Upper lobe of left lung (tissue), 6 donors: ENCODE results near the gene HSD11B2. TPM values are rescaled to one million over a fixed set of nuclear protein-coding genes. Genes with fewer than 3 reads are reported as not detected.

Experiments
- ATAC-seq, 2 donors: fragments of 200-7000 bp; cut with Tn5 transposase; one replicate each; pipeline ENCODE4 v1.9.1; 2022; ENCODE audit warnings: mild to moderate bottlenecking in 2 of 2, moderate library complexity in 2 of 2; ENCODE audit not compliant: low FRiP score in 2 of 2
- DNase-seq, 2 donors: peaks; one replicate each; pipeline ENCODE4 v3.0.0-alpha.2; 2019 to 2020
- H3K27ac ChIP-seq, 4 donors: fragments of 200-600 bp; sonication (generic); one replicate each; pipeline ENCODE4 v1.5.1; 2016 to 2019
- H3K27me3 ChIP-seq, 4 donors: fragments of 200-600 bp; sonication (generic); one replicate each; pipeline ENCODE4 v1.5.1; 2017 to 2019
- H3K36me3 ChIP-seq, 4 donors: fragments of 200-600 bp; sonication (generic); one replicate each; pipeline ENCODE4 v1.5.1; 2016 to 2019
- H3K4me1 ChIP-seq, 4 donors: fragments of 200-600 bp; sonication (generic); one replicate each; pipeline ENCODE4 v1.5.1; 2018 to 2019
- H3K4me3 ChIP-seq, 4 donors: fragments of 200-600 bp; sonication (generic); one replicate each; pipeline ENCODE4 v1.5.1; 2017 to 2019; ENCODE audit warnings: mild to moderate bottlenecking in 2 of 4, moderate library complexity in 1 of 4
- H3K9me3 ChIP-seq, 4 donors: fragments of 200-600 bp; sonication (generic); one replicate each; pipeline ENCODE4 v1.5.1; 2018 to 2019
- EP300 ChIP-seq, 4 donors: sonication (generic); formaldehyde crosslinking; IDR thresholded peaks; one replicate each; pipeline ENCODE4 v1.5.1; 2017; ENCODE audit warnings: antibody characterized with exemption in 4 of 4, control low read depth in 2 of 4
- POLR2A ChIP-seq, 4 donors: fragments of 450-650 bp; IDR thresholded peaks; one replicate each; pipeline ENCODE4 v1.5.1; 2016 to 2017; ENCODE audit warnings: antibody characterized with exemption in 4 of 4, mild to moderate bottlenecking in 2 of 4
- POLR2AphosphoS5 ChIP-seq, 2 donors: sonication (generic); formaldehyde crosslinking; IDR thresholded peaks; one replicate each; pipeline ENCODE4 v1.5.1; 2017; ENCODE audit warnings: antibody characterized with exemption in 2 of 2
- WGBS, 2 donors: methylation state at CpG; one replicate each; pipeline ENCODE4 v1.1.5; 2017 to 2018; 5-methylcytosine and 5-hydroxymethylcytosine counted together
- small RNA-seq, 4 donors: library from RNA; depleted of rRNA; stranded (forward); fragments of <200 nt; gene quantifications; one replicate each; pipeline ENCODE3, GENCODE V24; 2016
- total RNA-seq, 6 donors: library from RNA; depleted of rRNA in 4 of 6; stranded (reverse); fragments of >200 nt in 4 of 6; gene quantifications; one replicate each; pipeline versions ENCODE4 v1.1.0 to v1.2.1, GENCODE V29; 2016 to 2021
- TF ChIP-seq, protein P1 (sequence below), 6 experiments: fragments of 450-650 bp in 4 of 6; fragments of 200-600 bp in 2 of 6; sonication (generic) in 2 of 6; IDR thresholded peaks; one replicate each; pipeline ENCODE4 v1.5.1; 2016 to 2019; ENCODE audit warnings: antibody characterized with exemption in 6 of 6
- donor health status: DM: no; HTN: no; CAD: no; lungs with moderate emphysema.
- donor health status: DM: no; HTN: yes; CAD: no; lungs with severe emphysema.

The HSD11B2 gene
- total RNA-seq, 6 donors from 2014 or later, result 0.78 to 5.0 (median 1.6) TPM

DNA sequence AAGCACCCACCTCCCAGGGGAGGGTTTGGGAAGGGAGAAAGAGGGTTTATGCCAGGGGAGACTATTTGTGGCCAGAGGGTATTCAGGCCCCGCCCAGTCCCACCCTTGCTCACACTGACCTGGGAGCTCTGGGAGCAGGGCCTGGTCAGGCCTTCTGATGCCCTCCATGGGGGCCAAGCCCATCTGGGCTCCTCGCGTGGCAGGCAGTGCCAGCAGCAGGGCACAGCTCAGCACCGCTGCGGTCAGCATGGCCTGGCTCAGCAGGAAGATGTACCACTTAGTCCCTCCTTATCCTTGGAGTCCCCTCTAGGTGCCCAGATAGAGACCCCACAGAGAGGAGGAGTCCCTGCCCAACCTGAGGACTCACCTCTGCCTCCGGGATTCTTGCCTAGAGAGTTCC lies 52.2 kb downstream of the HSD11B2 start, which contains the start of gene AGRP:
Gene AGRP (minus strand): TSS at position 398 of the 400 bp plus-strand sequence. CDS start 149 bp downstream, at position 249.
- H3K4me1 ChIP-seq, result peaks cover 33 to 58% (median 41%) of the 10 kb centered on the region in 4 donors
- no peaks in the 10 kb centered on the region for H3K27me3 ChIP-seq
- TF ChIP-seq POLR2A (IDR thresholded peaks at IDR 0.05) (no peak), EP300 (IDR thresholded peaks at IDR 0.05) (no peak), POLR2AphosphoS5 (IDR thresholded peaks at IDR 0.05) (no peak)
- TF ChIP-seq, protein P1, sequence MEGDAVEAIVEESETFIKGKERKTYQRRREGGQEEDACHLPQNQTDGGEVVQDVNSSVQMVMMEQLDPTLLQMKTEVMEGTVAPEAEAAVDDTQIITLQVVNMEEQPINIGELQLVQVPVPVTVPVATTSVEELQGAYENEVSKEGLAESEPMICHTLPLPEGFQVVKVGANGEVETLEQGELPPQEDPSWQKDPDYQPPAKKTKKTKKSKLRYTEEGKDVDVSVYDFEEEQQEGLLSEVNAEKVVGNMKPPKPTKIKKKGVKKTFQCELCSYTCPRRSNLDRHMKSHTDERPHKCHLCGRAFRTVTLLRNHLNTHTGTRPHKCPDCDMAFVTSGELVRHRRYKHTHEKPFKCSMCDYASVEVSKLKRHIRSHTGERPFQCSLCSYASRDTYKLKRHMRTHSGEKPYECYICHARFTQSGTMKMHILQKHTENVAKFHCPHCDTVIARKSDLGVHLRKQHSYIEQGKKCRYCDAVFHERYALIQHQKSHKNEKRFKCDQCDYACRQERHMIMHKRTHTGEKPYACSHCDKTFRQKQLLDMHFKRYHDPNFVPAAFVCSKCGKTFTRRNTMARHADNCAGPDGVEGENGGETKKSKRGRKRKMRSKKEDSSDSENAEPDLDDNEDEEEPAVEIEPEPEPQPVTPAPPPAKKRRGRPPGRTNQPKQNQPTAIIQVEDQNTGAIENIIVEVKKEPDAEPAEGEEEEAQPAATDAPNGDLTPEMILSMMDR (IDR thresholded peaks at IDR 0.05), result no peak
- DNase-seq (no peak), ATAC-seq (no peak)
- H3K9me3 ChIP-seq, result no peaks in the 10 kb centered on the region
- 90 to 97% methylated on average over 2 to 4 of the region's 6 CpGs for WGBS, 2 donors
- peaks cover 0 to 4% (median 0%) of the 10 kb centered on the region in 4 donors for H3K36me3 ChIP-seq
- H3K4me3 ChIP-seq, result peak within 1 kb of the TSS in 2 of 4 donors; percentile 78 to 93
- H3K27ac ChIP-seq, result peak within 1 kb of the TSS in 2 of 4 donors; percentile 98

DNA sequence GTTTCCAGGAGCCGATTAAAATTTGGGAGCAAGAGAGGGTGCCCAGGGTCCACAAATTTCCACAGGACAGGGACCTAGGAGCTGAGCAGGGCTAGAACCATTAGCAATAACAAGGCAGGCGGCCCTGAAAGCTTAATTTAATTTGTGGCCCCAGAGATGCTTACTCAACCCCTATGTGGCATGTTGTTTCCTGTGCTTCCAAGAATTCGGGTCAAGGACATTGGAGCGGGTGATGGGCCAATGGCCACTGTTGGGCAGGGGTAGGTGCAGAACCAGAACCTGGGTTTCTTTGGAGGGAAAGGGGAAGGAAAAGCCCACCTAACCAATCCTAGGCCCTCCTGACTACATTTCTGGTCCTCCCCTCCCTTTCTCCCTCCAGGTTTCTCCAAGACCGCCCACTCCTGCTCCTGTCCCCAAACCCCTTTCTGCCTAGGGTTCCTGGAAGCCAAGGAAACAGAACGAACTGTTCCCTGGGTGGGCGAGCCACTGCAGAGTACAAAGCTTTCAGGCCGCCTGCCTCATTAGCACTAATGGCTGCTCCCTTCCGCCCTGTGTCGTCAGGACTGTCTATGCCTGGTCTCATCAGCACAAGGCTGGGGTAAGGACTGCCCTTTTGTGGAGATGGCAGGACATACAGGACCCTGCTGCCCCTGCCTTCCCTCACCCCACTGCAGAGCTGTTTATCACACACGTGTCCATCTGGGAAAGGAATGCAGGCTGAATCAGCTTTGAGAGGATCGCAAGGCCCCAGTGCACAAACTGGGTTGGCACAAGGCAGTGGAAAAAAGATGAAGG lies 53.0 kb downstream of the HSD11B2 start:
- 86 to 88% methylated on average over 10 to 12 of the region's 12 CpGs for WGBS, 2 donors
- Histone ChIP-seq H3K9me3 (no peaks in the 10 kb centered on the region), H3K27ac (peak overlapping the region in 1 of 4 donors; percentile 98), H3K4me1 (peaks cover 31 to 54% (median 37%) of the 10 kb centered on the region in 4 donors), H3K4me3 (no peak overlapping the region), H3K27me3 (no peaks in the 10 kb centered on the region), H3K36me3 (peaks cover 0 to 4% (median 0%) of the 10 kb centered on the region in 4 donors)
- no peak for DNase-seq
- ATAC-seq, result no peak
- no peak for TF ChIP-seq POLR2AphosphoS5 (IDR thresholded peaks at IDR 0.05)
- TF ChIP-seq, protein P1 (IDR thresholded peaks at IDR 0.05), result no peak
- no peak for TF ChIP-seq EP300 (IDR thresholded peaks at IDR 0.05)
- TF ChIP-seq POLR2A (IDR thresholded peaks at IDR 0.05), result no peak

DNA sequence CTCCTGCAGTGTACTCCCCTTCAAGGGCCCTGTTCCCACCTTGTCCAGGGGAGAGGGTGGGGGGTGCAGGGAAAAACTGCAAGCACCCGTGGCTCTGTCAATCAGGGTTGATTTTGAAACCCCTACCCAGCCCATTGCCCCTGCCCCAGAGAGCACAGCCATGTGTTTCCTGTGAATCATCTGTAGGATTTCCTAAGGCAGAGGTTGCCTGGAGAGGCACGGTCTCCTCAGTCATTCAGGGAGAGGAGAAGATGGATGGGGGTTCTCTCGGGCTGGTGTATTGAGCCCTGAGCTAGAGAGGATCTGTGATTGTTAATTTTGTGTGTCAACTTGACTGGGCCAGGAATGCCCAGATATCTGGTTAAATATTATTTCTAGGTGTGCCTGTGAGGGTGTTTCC lies 55.9 kb downstream of the HSD11B2 start:
- Histone ChIP-seq H3K27me3 (no peaks in the 10 kb centered on the region), H3K9me3 (no peaks in the 10 kb centered on the region), H3K27ac (peak overlapping the region in 2 of 4 donors; percentile 13 to 67), H3K4me3 (no peak overlapping the region), H3K36me3 (peaks cover 0 to 4% (median 0%) of the 10 kb centered on the region in 4 donors), H3K4me1 (peaks cover 22 to 46% (median 36%) of the 10 kb centered on the region in 4 donors)
- DNase-seq (peak in 1 of 2 donors; percentile 59), ATAC-seq (peak in 1 of 2 donors; percentile 40)
- TF ChIP-seq, protein P1 (IDR thresholded peaks at IDR 0.05), result no peak
- peak in 1 of 4 donors; percentile 44 for TF ChIP-seq EP300 (IDR thresholded peaks at IDR 0.05)
- TF ChIP-seq POLR2AphosphoS5 (IDR thresholded peaks at IDR 0.05), result peak in 1 of 2 donors; percentile 27
- peak in 1 of 4 donors; percentile 32 for TF ChIP-seq POLR2A (IDR thresholded peaks at IDR 0.05)
- WGBS, 2 donors, result 48 to 58% methylated on average over 3 of the region's 3 CpGs

Small RNAs within 50 kb of the gene (small RNA-seq; reads per million reads assigned to genes)
- 0 reads per million in 4 donors for gene RNU1-123P

Other genes with a start within 250 kb of the HSD11B2 start
- gene MATCAP1, start 247.2 kb upstream of the HSD11B2 start, total RNA-seq, result 100 to 1,000 TPM in 1 of 6 donors, 10 to 100 TPM in 4, 1 to 10 TPM in 1; 9.1 to 147 (median 31.1) TPM
- 10 to 100 TPM in 4 of 6 donors, 1 to 10 TPM in 2; 4.6 to 20.8 (median 10.8) TPM for gene EXOC3L1, start 241.0 kb upstream of the HSD11B2 start, total RNA-seq
- 100 to 1,000 TPM in 1 of 6 donors, 10 to 100 TPM in 5; 55.7 to 124 (median 85.4) TPM for gene E2F4, start 239.0 kb upstream of the HSD11B2 start, total RNA-seq
- 10 to 100 TPM; 17.4 to 26.2 (median 24.4) TPM for gene ELMO3, start 232.0 kb upstream of the HSD11B2 start, total RNA-seq
- gene TMEM208, start 204.0 kb upstream of the HSD11B2 start, total RNA-seq, result 10 to 100 TPM; 21.1 to 50.6 (median 48.5) TPM
- gene FHOD1, start 183.6 kb upstream of the HSD11B2 start, total RNA-seq, result 100 to 1,000 TPM in 2 of 6 donors, 10 to 100 TPM in 4; 26.0 to 310 (median 91.0) TPM
- 10 to 100 TPM in 1 of 6 donors, 1 to 10 TPM in 4, under 1 TPM in 1; 0.76 to 28.3 (median 4.1) TPM for gene SLC9A5, start 182.1 kb upstream of the HSD11B2 start, total RNA-seq
- gene PLEKHG4, start 151.6 kb upstream of the HSD11B2 start, total RNA-seq, result 10 to 100 TPM; 13.4 to 39.8 (median 16.5) TPM
- under 1 TPM in 3 of 6 donors, not detected in 3; under 0.01 to 0.31 (median 0.17) TPM for gene KCTD19, start 104.4 kb upstream of the HSD11B2 start, total RNA-seq
- 100 to 1,000 TPM in 1 of 6 donors, 10 to 100 TPM in 4, 1 to 10 TPM in 1; 5.9 to 110 (median 22.8) TPM for gene LRRC36, start 104.3 kb upstream of the HSD11B2 start, total RNA-seq
- 100 to 1,000 TPM in 4 of 6 donors, 10 to 100 TPM in 2; 40.0 to 167 (median 112) TPM for gene TPPP3, start 37.6 kb upstream of the HSD11B2 start, total RNA-seq
- 10 to 100 TPM; 14.7 to 49.2 (median 21.4) TPM for gene ZDHHC1, start 14.6 kb upstream of the HSD11B2 start, total RNA-seq
- gene ATP6V0D1, start 50.0 kb downstream of the HSD11B2 start, total RNA-seq, result 100 to 1,000 TPM in 4 of 6 donors, 10 to 100 TPM in 2; 69.1 to 221 (median 147) TPM
- gene AGRP, start 52.4 kb downstream of the HSD11B2 start, total RNA-seq, result 1 to 10 TPM in 3 of 6 donors, not detected in 3; 3.5 to 7.6 (median 3.8) TPM
- 100 to 1,000 TPM in 4 of 6 donors, 10 to 100 TPM in 2; 76.9 to 183 (median 113) TPM for gene RIPOR1, start 97.7 kb downstream of the HSD11B2 start, total RNA-seq
- gene CTCF, start 131.4 kb downstream of the HSD11B2 start, total RNA-seq, result 10 to 100 TPM; 29.7 to 42.6 (median 34.2) TPM
- gene CARMIL2, start 214.0 kb downstream of the HSD11B2 start, total RNA-seq, result 10 to 100 TPM in 1 of 6 donors, 1 to 10 TPM in 5; 1.8 to 55.5 (median 4.0) TPM
- 10 to 100 TPM; 15.8 to 25.1 (median 18.8) TPM for gene ACD, start 229.1 kb downstream of the HSD11B2 start, total RNA-seq
- gene PARD6A, start 229.8 kb downstream of the HSD11B2 start, total RNA-seq, result 1 to 10 TPM; 2.1 to 9.3 (median 6.6) TPM
- 10 to 100 TPM; 18.2 to 50.3 (median 28.5) TPM for gene ENKD1, start 235.6 kb downstream of the HSD11B2 start, total RNA-seq
- gene C16orf86, start 235.7 kb downstream of the HSD11B2 start, total RNA-seq, result 10 to 100 TPM in 1 of 6 donors, 1 to 10 TPM in 5; 1.2 to 22.0 (median 5.2) TPM